HepG2 (cell line): Measurements from ENCODE around the gene VPS11. TPM values are rescaled to one million over a fixed set of nuclear protein-coding genes. Genes with fewer than 3 reads are reported as not detected.
A peak's percentile ranks its signal among the peaks of the same experiment; 100 is the strongest.

Source experiments
- ARNT2 ChIP-seq: sonication (generic); formaldehyde crosslinking; IDR thresholded peaks from 2 replicates; pipeline ENCODE4 v1.8.0; 2022; ENCODE audit warnings: mild to moderate bottlenecking, low read depth, missing genetic modification reagents, moderate library complexity
- CC2D1A ChIP-seq: sonication (generic); formaldehyde crosslinking; IDR thresholded peaks from 2 replicates; pipeline ENCODE4 v1.8.1; 2023; ENCODE audit warnings: mild to moderate bottlenecking, missing genetic modification reagents
- GABPA ChIP-seq, 2 experiments: IDR thresholded peaks; 2 replicates each; pipeline ENCODE4 v1.6.1; 2011 to 2016; ENCODE audit warnings: low read depth in 2 of 2, low read length in 1 of 2, missing biosample characterization in 1 of 2, missing genetic modification characterization in 1 of 2
- KDM3A ChIP-seq: IDR thresholded peaks from 2 replicates; pipeline ENCODE4 v1.6.1; 2018; ENCODE audit warnings: low read depth, missing compliant biosample characterization
- KMT2A ChIP-seq: sonication (generic); formaldehyde crosslinking; IDR thresholded peaks from 2 replicates; pipeline ENCODE4 v1.4.0; 2020; ENCODE audit warnings: missing genetic modification reagents
- MXD3 ChIP-seq: IDR thresholded peaks from 2 replicates; pipeline ENCODE4 v1.6.1; 2016; ENCODE audit warnings: mild to moderate bottlenecking, missing biosample characterization, missing genetic modification reagents
- MZF1 ChIP-seq: sonication (generic); formaldehyde crosslinking; IDR thresholded peaks from 2 replicates; pipeline ENCODE4 v1.8.1; 2023; ENCODE audit warnings: mild to moderate bottlenecking, missing genetic modification reagents, borderline replicate concordance
- NKX3-1 ChIP-seq: sonication (generic); formaldehyde crosslinking; IDR thresholded peaks from 2 replicates; pipeline ENCODE4 v1.5.0; 2020; ENCODE audit warnings: missing genetic modification reagents
- POGZ ChIP-seq: sonication (generic); formaldehyde crosslinking; IDR thresholded peaks from 2 replicates; pipeline ENCODE4 v1.4.0; 2020; ENCODE audit warnings: mild to moderate bottlenecking, missing genetic modification reagents
- REST ChIP-seq, 2 experiments: IDR thresholded peaks; 2 replicates each; pipeline ENCODE4 v1.6.1; 2011 to 2012; ENCODE audit warnings: low read length in 2 of 2, borderline replicate concordance in 1 of 2, low read depth in 1 of 2, mild to moderate bottlenecking in 1 of 2, moderate library complexity in 1 of 2
- SIN3A ChIP-seq: IDR thresholded peaks from 2 replicates; pipeline ENCODE4 v1.6.1; 2011; ENCODE audit warnings: low read depth, mild to moderate bottlenecking, control low read depth, low read length, borderline replicate concordance
- SUZ12 ChIP-seq: fragments of 150-350 bp; IDR thresholded peaks from 2 replicates; pipeline ENCODE4 v1.6.1; 2014; ENCODE audit warnings: low read depth, low read length
- U2AF1 ChIP-seq: fragments of 200-400 bp; formaldehyde crosslinking; optimal IDR thresholded peaks from 2 replicates; pipeline ENCODE3; 2017; ENCODE audit warnings: mild to moderate bottlenecking, low read depth, low read length
- ZBTB8A ChIP-seq: sonication (generic); formaldehyde crosslinking; IDR thresholded peaks from 2 replicates; pipeline ENCODE4 v1.4.0; 2020; ENCODE audit warnings: mild to moderate bottlenecking, low read depth, missing genetic modification reagents, borderline replicate concordance
- ZNF124 ChIP-seq: sonication (generic); formaldehyde crosslinking; IDR thresholded peaks from 2 replicates; pipeline ENCODE4 v1.4.0; 2020; ENCODE audit warnings: missing genetic modification reagents
- ZNF24 ChIP-seq: fragments of 450-650 bp; IDR thresholded peaks from 2 replicates; pipeline ENCODE4 v1.6.1; 2017; ENCODE audit warnings: antibody characterized with exemption, mild to moderate bottlenecking
- ZNF350 ChIP-seq: sonication (generic); formaldehyde crosslinking; IDR thresholded peaks from 2 replicates; pipeline ENCODE4 v1.4.0; 2020; ENCODE audit warnings: mild to moderate bottlenecking, low read depth, missing genetic modification reagents, borderline replicate concordance
- polyA plus RNA-seq, 8 experiments: library from polyadenylated mRNA; depleted of rRNA in 3 of 8; stranded (reverse) in 7 of 8; unstranded in 1 of 8; fragments of >200 nt; fragmentation: Illumina TruSeq in 4 of 8; extraction: Trizol in 4 of 8; gene quantifications; 2 replicates each; pipeline versions ENCODE4 v1.2.1 to v1.2.3, GENCODE V29; 2011 to 2016; ENCODE audit warnings: low read depth in 4 of 8, missing spikeins in 1 of 8, mixed read lengths in 1 of 8; ENCODE audit not compliant: insufficient read depth in 1 of 8
- total RNA-seq, 5 experiments: library from RNA; depleted of rRNA; stranded (reverse); fragments of >200 nt; fragmentation: Illumina TruSeq; extraction: Trizol; gene quantifications; 2 replicates each; pipeline ENCODE4 v1.2.3, GENCODE V29; 2016; ENCODE audit warnings: low read depth in 1 of 5
- TF ChIP-seq, protein P1 (sequence below): sonication (generic); formaldehyde crosslinking; IDR thresholded peaks from 2 replicates; pipeline ENCODE4 v1.4.0; 2020; ENCODE audit warnings: mild to moderate bottlenecking, missing genetic modification reagents
- TF ChIP-seq, protein P2 (sequence below): sonication (generic); formaldehyde crosslinking; IDR thresholded peaks from 2 replicates; pipeline ENCODE4 v1.8.1; 2023; ENCODE audit warnings: mild to moderate bottlenecking, moderate library complexity, missing genetic modification reagents
- TF ChIP-seq, protein P3 (sequence below): sonication (generic); formaldehyde crosslinking; IDR thresholded peaks from 2 replicates; pipeline ENCODE4 v1.9.0; 2021; ENCODE audit warnings: missing genetic modification reagents, mild to moderate bottlenecking, borderline replicate concordance

VPS11 gene
- total and polyA plus RNA-seq, 2 of the 13 experiments (the other 11 are each of a cell fraction or from before 2014, with no cell fraction given): 13.7 to 21.6 TPM

DNA sequence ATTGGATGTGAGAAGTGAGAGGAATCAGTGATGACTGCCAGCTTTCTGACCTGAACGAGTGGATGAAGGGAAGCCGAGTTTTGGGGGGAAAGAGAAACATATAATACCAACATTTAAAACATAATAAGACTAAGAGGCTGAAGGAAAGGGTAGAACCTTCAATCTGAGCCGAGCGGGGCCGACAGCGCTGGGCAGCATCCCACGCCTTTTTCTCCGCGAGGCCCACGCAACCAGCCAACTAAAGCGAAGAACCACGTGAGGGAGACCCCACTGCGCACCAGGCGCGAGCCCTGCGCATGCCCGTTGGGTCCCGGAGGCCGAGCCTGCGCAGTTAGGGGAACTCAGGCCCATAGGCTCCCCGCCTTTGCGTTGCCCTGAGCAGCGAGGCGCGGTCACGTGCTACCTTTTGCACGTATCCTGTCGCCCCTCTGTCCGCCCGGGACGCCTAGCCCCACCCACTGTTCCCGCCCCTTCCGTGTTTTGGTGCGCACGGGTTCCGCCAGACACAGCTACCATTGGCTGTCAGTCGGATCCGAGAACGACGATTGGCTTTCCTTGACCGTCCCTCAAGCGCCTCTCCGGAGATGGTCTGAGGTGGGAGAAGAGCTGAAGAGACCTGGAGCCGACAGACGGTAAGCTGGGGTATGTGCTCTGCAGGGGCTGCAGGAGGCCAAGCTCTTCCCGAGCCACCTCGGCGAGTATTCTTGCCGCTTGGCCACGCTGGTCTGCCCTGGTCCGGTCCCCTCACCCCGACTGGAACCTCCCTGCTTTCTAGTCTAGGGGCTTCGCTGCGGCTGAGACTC lies 53.6 kb downstream of the VPS11 start, which contains the start of gene HINFP (continued):
- TF ChIP-seq ZNF124 (peak; percentile 55; the same call in 1 of the 2 replicates), ZBTB8A (CRISPR knock-in tag) (no peak), POGZ (CRISPR knock-in tag) (no peak; the same call in 1 of the 2 replicates), U2AF1 (no peak), ZNF350 (CRISPR knock-in tag) (peak; percentile 52; the same call in 1 of the 2 replicates), NKX3-1 (CRISPR knock-in tag) (peak; percentile 83), SIN3A (peak; percentile 75), REST (IDR thresholded peaks at IDR 0.05; ENCODE audit: borderline replicate concordance in 1 of 2, low read depth in 1 of 2, low read length in 2 of 2) (no peak), ARNT2 (CRISPR knock-in tag) (peak; percentile 69; the same call in 1 of the 2 replicates), KMT2A (CRISPR knock-in tag) (peak; percentile 84), GABPA (IDR thresholded peaks at IDR 0.05; ENCODE audit: low read depth, low read length) (peak; percentile 81), GABPA (CRISPR knock-in tag; IDR thresholded peaks at IDR 0.05; ENCODE audit: low read depth) (peak; percentile 93), KDM3A (no peak), CC2D1A (no peak), MXD3 (CRISPR knock-in tag) (peak; percentile 87; the same call in 1 of the 2 replicates), ZNF24 (no peak), MZF1 (CRISPR knock-in tag) (no peak), SUZ12 (no peak)
- TF ChIP-seq, protein P1, sequence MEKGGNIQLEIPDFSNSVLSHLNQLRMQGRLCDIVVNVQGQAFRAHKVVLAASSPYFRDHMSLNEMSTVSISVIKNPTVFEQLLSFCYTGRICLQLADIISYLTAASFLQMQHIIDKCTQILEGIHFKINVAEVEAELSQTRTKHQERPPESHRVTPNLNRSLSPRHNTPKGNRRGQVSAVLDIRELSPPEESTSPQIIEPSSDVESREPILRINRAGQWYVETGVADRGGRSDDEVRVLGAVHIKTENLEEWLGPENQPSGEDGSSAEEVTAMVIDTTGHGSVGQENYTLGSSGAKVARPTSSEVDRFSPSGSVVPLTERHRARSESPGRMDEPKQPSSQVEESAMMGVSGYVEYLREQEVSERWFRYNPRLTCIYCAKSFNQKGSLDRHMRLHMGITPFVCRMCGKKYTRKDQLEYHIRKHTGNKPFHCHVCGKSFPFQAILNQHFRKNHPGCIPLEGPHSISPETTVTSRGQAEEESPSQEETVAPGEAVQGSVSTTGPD: 0 out of 2 replicates have a peak, but pooled peaks have one; percentile 25
- TF ChIP-seq, protein P2, sequence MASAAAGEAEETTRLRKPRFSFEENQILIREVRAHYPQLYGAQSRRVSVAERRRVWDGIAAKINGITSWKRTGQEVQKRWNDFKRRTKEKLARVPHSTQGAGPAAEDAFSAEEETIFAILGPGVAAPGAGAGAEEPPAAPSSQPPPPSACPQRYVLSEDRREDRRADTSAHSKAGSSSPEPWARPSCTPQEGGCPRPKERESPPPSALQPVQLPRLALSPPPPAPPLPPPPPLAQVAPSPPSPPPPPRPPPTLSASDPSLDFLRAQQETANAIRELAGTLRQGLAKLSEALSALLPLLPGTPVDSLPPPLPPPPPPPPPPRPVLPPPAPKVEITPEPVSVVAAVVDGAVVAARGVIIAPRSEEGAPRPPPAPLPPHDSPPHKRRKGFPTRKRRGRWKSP (CRISPR knock-in tag): 0 out of 2 replicates have a peak, but pooled peaks have one; percentile 80
- TF ChIP-seq, protein P3, sequence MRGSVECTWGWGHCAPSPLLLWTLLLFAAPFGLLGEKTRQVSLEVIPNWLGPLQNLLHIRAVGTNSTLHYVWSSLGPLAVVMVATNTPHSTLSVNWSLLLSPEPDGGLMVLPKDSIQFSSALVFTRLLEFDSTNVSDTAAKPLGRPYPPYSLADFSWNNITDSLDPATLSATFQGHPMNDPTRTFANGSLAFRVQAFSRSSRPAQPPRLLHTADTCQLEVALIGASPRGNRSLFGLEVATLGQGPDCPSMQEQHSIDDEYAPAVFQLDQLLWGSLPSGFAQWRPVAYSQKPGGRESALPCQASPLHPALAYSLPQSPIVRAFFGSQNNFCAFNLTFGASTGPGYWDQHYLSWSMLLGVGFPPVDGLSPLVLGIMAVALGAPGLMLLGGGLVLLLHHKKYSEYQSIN: no peak
